ENCODE measurements around the gene MACROH2A2.
"Not testable (repeated sequence)": the region's sequence is repeated elsewhere in the genome, so short reads cannot be mapped to it uniquely, and the experiment has no call there.

The MACROH2A2 gene

GRCh38 chr10:70120417-70120816 is 67.8 kb downstream of the MACROH2A2 start:
- no peak for TF ChIP-seq CTCF (IDR thresholded peaks at IDR 0.05; ENCODE audit: low read depth, low read length, missing control alignments)
- no peak for DNase-seq (ENCODE audit: extremely low read depth, low read depth)
- no peak overlapping the region for H3K4me3 ChIP-seq (replicated peaks; ENCODE audit: low read depth, low read length)

GRCh38 chr10:70121281-70121949 is 68.8 kb downstream of the MACROH2A2 start:
- no peak overlapping the region for H3K4me3 ChIP-seq (replicated peaks; ENCODE audit: low read depth, low read length)
- TF ChIP-seq CTCF (IDR thresholded peaks at IDR 0.05; ENCODE audit: low read depth, low read length, missing control alignments): no peak
- no peak for DNase-seq (ENCODE audit: extremely low read depth, low read depth)

GRCh38 chr10:70122742-70123141 is 70.1 kb downstream of the MACROH2A2 start:
- TF ChIP-seq CTCF (IDR thresholded peaks at IDR 0.05; ENCODE audit: low read depth, low read length, missing control alignments): no peak
- no peak for DNase-seq (ENCODE audit: extremely low read depth, low read depth)
- H3K4me3 ChIP-seq (replicated peaks; ENCODE audit: low read depth, low read length): no peak overlapping the region

- not testable (repeated sequence) for H3K4me3 ChIP-seq (replicated peaks; ENCODE audit: low read depth, low read length); DNase-seq (ENCODE audit: extremely low read depth, low read depth)
Observed at GRCh38 chr10:70123166-70123565, 70.5 kb downstream of the MACROH2A2 start.

- H3K4me3 ChIP-seq (replicated peaks; ENCODE audit: low read depth, low read length): no peak overlapping the region
- TF ChIP-seq CTCF (IDR thresholded peaks at IDR 0.05; ENCODE audit: low read depth, low read length, missing control alignments): no peak
Observed at GRCh38 chr10:70123817-70124216, 71.2 kb downstream of the MACROH2A2 start.

GRCh38 chr10:70124415-70124814 is 71.8 kb downstream of the MACROH2A2 start:
- no peak for TF ChIP-seq CTCF (IDR thresholded peaks at IDR 0.05; ENCODE audit: low read depth, low read length, missing control alignments)
- H3K4me3 ChIP-seq (replicated peaks; ENCODE audit: low read depth, low read length): no peak overlapping the region
- no peak for DNase-seq (ENCODE audit: extremely low read depth, low read depth)

More at GRCh38 chr10:70123817-70124216, 71.2 kb downstream of the MACROH2A2 start:
- DNase-seq (ENCODE audit: extremely low read depth, low read depth): no peak

- no peak for DNase-seq (ENCODE audit: extremely low read depth, low read depth)
- H3K4me3 ChIP-seq (replicated peaks; ENCODE audit: low read depth, low read length): no peak overlapping the region
- TF ChIP-seq CTCF (IDR thresholded peaks at IDR 0.05; ENCODE audit: low read depth, low read length, missing control alignments): no peak
Observed at GRCh38 chr10:70124918-70125317, 72.3 kb downstream of the MACROH2A2 start.

Measured in HFF-Myc (cell line).